GM12801 (cell line): ENCODE data around the gene BUB1B.

Experiments used
- TF ChIP-seq, protein P1 (sequence below): IDR thresholded peaks from one replicate; pipeline ENCODE4 v1.5.1; 2011; ENCODE audit warnings: control low read depth; ENCODE audit not compliant: insufficient read length; ENCODE audit errors: extremely low read depth

The BUB1B gene

DNA sequence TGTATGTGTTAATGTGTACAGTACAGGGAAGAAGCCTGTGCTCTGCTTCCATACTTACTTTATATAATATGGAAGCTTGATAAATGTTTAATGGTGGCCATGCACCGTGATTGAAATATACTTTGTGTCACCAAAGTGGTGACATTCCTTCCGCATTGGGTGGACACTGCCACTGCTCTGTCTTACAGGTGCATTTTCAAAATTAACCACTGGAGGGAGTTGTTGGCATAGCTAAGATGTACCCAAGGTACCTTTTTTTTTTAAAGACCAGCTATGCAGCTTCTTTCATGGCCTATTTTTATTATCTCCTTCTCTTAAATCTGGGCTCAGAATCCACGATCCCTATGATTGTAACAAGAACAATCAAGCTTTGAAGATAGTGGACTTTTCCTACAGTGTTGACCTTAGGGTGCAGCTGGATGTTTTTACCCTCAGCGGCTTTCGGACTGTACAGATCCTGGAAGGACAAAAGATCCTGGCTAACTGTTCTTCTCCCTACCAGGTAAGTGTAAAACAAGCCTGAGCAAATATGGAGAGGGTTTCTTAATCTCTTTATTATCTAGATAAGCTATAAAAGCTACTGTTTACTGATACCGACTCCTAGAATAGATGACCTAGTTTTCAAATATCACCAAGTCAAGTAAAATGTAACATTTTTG, 56.4 kb downstream of the BUB1B start:
- TF ChIP-seq, protein P1, sequence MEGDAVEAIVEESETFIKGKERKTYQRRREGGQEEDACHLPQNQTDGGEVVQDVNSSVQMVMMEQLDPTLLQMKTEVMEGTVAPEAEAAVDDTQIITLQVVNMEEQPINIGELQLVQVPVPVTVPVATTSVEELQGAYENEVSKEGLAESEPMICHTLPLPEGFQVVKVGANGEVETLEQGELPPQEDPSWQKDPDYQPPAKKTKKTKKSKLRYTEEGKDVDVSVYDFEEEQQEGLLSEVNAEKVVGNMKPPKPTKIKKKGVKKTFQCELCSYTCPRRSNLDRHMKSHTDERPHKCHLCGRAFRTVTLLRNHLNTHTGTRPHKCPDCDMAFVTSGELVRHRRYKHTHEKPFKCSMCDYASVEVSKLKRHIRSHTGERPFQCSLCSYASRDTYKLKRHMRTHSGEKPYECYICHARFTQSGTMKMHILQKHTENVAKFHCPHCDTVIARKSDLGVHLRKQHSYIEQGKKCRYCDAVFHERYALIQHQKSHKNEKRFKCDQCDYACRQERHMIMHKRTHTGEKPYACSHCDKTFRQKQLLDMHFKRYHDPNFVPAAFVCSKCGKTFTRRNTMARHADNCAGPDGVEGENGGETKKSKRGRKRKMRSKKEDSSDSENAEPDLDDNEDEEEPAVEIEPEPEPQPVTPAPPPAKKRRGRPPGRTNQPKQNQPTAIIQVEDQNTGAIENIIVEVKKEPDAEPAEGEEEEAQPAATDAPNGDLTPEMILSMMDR: peak; percentile 7

GRCh38 chr15:40219801-40220200, 58.9 kb downstream of the BUB1B start:
- TF ChIP-seq, protein P1: no peak

DNA sequence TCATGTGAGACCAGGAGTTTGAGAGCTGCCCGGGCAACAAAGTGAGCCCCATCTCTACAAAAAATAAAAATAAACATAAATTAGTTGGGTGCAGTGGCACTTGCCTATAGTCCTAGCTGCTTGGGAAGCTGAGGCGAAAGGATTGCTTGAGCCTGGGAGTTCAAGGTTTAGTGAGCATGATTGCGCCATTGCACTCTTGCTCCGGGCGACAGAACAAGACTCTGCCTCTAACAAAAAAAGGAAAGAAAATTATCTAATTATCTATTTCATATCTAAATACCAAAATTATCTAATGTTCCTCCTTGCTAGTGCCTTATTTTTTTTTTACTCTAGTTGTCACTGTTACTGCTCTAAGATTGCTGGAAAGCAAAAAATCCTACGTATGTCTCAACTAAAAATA, 61.3 kb downstream of the BUB1B start:
- TF ChIP-seq, protein P1: no peak

DNA sequence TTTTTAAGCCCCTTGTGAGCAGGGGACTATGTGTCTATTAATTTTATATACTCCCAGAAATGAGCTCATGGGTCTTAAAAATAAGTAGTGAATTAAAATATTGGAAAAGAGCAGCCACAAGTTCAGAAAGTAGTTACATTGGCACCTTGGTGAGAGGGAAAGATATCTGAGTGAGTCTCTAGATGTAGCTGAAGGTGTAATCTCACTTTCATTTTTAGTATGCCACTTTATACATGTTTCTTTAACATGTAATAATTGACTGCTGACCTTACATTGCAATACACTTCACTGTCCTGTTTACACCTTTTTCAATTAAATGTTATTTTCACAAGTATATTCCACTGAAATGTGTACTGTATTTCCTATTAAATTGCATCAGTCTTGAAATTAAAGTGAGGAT, 65.9 kb downstream of the BUB1B start:
- TF ChIP-seq, protein P1: no peak

GRCh38 chr15:40229316-40229715, 68.4 kb downstream of the BUB1B start:
- TF ChIP-seq, protein P1: no peak

- TF ChIP-seq, protein P1: no peak
These were observed 69.1 kb downstream of the BUB1B start for GRCh38 chr15:40229956-40230355.

GRCh38 chr15:40232625-40233070, 71.8 kb downstream of the BUB1B start:
- TF ChIP-seq, protein P1: no peak
